WERI-Rb-1 (cell line): ENCODE results near the gene ASTN1.

Experiments used
- DNase-seq: peaks from one replicate; pipeline ENCODE4 v3.0.0-alpha.2; 2020
- H3K27ac ChIP-seq: fragments of 250-450 bp; sonication (Bioruptor Pico); 2 replicates; pipeline ENCODE4 v1.5.1; 2020; ENCODE audit warnings: mild to moderate bottlenecking, moderate library complexity
- H3K27me3 ChIP-seq: fragments of 250-450 bp; sonication (Bioruptor Pico); 2 replicates; pipeline ENCODE4 v1.5.1; 2021; ENCODE audit warnings: mild to moderate bottlenecking, low read depth, moderate library complexity; ENCODE audit not compliant: insufficient read depth, severe bottlenecking
- H3K36me3 ChIP-seq: fragments of 250-450 bp; sonication (Bioruptor Pico); 2 replicates; pipeline ENCODE4 v1.5.1; 2020; ENCODE audit warnings: mild to moderate bottlenecking, moderate library complexity
- H3K4me3 ChIP-seq: 2 replicates; pipeline ENCODE4 v1.5.1; 2011; ENCODE audit warnings: low read depth, mild to moderate bottlenecking, control low read depth, low read length
- H3K9me3 ChIP-seq: fragments of 250-450 bp; sonication (Bioruptor Pico); 2 replicates; pipeline ENCODE4 v1.5.1; 2021; ENCODE audit warnings: mild to moderate bottlenecking, moderate library complexity; ENCODE audit not compliant: severe bottlenecking
- TF ChIP-seq, protein P1 (sequence below): IDR thresholded peaks from 2 replicates; pipeline ENCODE4 v1.5.1; 2011; ENCODE audit warnings: low read depth, mild to moderate bottlenecking, control low read depth, inconsistent platforms, low read length

Gene ASTN1

DNA sequence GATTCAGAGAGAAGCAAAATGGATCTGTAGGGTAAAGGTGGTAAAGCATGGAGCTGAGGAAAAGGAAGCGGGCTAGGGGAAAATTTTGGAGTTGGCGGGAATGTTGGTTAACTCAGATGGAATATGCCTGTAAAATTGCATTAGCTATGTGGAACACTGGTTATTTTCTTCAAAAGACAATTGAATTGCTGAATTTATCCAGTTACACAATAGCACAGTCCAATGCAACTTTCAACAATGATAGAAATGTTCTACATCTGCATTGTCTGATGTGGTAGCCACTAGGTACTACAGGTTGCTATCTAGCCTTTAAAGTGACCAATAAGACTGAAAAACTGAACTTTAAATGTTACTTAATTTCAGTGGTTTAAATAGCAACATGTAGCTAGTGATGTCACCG, 315.2 kb downstream of the ASTN1 start:
- Histone ChIP-seq H3K9me3 (no peaks in the 10 kb centered on the region), H3K27ac (no peak overlapping the region), H3K27me3 (no peaks in the 10 kb centered on the region), H3K36me3 (no peaks in the 10 kb centered on the region), H3K4me3 (no peak overlapping the region)
- no peak for DNase-seq
- TF ChIP-seq, protein P1, sequence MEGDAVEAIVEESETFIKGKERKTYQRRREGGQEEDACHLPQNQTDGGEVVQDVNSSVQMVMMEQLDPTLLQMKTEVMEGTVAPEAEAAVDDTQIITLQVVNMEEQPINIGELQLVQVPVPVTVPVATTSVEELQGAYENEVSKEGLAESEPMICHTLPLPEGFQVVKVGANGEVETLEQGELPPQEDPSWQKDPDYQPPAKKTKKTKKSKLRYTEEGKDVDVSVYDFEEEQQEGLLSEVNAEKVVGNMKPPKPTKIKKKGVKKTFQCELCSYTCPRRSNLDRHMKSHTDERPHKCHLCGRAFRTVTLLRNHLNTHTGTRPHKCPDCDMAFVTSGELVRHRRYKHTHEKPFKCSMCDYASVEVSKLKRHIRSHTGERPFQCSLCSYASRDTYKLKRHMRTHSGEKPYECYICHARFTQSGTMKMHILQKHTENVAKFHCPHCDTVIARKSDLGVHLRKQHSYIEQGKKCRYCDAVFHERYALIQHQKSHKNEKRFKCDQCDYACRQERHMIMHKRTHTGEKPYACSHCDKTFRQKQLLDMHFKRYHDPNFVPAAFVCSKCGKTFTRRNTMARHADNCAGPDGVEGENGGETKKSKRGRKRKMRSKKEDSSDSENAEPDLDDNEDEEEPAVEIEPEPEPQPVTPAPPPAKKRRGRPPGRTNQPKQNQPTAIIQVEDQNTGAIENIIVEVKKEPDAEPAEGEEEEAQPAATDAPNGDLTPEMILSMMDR: no peak

DNA sequence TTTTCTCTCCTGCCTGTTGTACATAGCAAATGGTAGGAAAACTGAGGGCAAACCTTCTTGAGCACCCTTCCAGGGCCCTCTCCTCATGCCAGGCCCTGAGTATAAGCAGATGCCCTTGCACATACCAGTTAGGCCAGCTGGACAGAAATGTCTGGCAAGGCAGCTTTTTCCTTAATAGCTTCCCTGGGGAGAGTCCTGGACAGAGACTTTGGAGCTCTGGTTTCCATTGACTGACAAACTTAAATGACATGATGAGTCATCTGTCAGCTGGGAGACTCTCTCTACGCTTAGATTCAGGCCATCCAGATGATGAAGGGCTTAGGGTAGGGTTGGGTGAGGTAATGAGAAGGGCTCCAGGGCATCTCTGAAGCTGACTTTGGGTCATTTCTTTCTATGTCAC, 317.5 kb downstream of the ASTN1 start:
- Histone ChIP-seq H3K9me3 (no peaks in the 10 kb centered on the region), H3K4me3 (no peak overlapping the region), H3K27ac (no peak overlapping the region), H3K36me3 (no peaks in the 10 kb centered on the region), H3K27me3 (no peaks in the 10 kb centered on the region)
- TF ChIP-seq, protein P1: no peak
- peak; percentile 47 for DNase-seq

DNA sequence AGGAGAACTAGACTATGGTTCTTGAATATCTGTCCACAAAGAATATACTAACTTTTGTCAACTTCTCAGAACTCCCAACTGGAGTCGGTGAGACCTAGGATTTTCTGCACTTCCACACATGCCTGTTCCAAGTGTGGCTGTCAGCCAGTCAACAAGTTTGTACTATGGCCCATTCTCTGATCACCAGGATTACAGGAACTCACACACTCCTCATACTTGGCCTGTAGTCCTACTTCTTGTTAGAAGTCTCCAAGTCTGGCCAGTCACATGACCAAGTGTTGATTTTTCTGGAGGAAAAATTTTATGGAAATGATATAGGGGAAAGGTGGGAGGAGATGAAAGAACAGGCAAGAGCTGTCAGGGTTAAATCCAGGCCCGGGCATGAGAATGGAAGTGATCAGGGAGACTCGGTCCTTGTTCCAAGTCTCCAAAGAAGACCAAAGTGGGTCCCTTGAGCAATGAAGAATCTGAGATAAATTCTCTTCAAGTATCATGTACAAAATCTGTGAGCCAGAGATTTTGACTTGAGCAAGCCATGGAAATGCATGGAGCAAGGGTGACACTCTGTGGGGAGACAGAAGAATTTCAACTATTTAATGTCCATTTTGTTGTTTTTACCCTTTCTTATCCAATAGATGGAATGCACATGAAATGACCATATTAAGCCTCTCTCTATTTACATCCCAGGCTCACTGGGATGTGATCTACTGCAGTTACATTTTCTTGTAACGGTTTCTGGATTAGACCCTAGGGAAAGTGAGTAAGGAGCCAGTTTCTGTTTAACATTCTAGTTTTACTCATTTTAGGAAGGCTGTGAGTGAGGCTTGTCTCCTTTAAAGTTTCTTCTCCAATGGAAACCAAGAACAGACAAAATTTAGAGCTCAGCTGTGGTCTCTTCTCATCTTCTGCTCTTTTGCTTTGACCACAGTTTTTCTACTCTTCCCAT, 320.9 kb downstream of the ASTN1 start:
- TF ChIP-seq, protein P1: peak; percentile 49; the same call in 1 of the 2 replicates
- H3K27ac ChIP-seq: no peak overlapping the region
- no peaks in the 10 kb centered on the region for H3K27me3 ChIP-seq
- H3K36me3 ChIP-seq: no peaks in the 10 kb centered on the region
- no peaks in the 10 kb centered on the region for H3K9me3 ChIP-seq
- no peak overlapping the region for H3K4me3 ChIP-seq
- DNase-seq: peak; percentile 61

DNA sequence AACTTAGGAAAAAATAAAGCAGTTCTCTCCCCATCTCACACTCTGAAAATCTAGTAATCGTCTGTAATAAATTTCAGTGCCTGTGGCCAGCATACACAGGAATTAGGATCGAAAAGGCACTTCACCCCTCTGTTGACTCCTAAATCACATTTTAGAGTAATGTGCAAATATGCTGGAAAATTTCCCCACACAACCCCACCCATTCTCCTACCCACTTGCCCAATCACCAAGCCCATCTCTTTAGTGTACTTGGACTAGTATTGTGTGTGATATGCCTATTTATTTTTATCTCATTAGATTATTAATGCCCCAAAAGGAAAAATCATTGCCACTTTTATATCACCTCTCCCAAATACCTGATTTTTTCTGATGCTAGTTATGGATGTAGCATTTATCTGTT, 323.3 kb downstream of the ASTN1 start:
- TF ChIP-seq, protein P1: no peak
- H3K4me3 ChIP-seq: no peak overlapping the region
- H3K27me3 ChIP-seq: no peaks in the 10 kb centered on the region
- DNase-seq: no peak
- H3K9me3 ChIP-seq: no peaks in the 10 kb centered on the region
- H3K27ac ChIP-seq: no peak overlapping the region
- no peaks in the 10 kb centered on the region for H3K36me3 ChIP-seq

DNA sequence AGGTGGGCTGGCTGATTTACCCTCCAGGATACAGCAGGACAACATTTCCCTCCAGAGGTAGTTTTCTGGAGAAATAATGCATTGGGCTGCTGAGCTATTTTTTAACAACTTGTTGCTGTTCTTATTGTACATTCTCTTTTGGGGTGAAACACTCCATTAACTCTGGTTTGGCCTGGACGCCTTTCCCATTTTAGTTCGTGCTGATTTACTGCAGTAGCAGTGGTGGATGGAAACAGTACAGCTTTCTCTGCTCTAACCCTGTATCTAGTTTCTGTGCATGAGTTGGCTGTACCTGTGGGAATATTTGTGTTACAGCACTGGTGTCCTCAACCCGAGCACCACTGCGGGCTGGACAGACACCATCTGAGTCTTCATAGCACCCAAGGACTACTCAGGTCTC, 325.3 kb downstream of the ASTN1 start:
- Histone ChIP-seq H3K9me3 (no peaks in the 10 kb centered on the region), H3K27ac (no peak overlapping the region), H3K27me3 (no peaks in the 10 kb centered on the region), H3K36me3 (no peaks in the 10 kb centered on the region), H3K4me3 (no peak overlapping the region)
- no peak for DNase-seq
- TF ChIP-seq, protein P1: no peak
